HepG2 (cell line): ENCODE results near the gene ZNF416. TPM values are rescaled to one million over a fixed set of nuclear protein-coding genes. Genes with fewer than 3 reads are reported as not detected.

Source experiments
- ATAC-seq: fragments of 200-7000 bp; cut with Tn5 transposase; 3 replicates; pipeline ENCODE4 v1.9.1; 2020; ENCODE audit warnings: mild to moderate bottlenecking, moderate library complexity
- BruUV-seq: library from RNA; stranded (reverse); fragments of 400-500 nt; replicated peaks from 2 replicates; lab custom pipeline; 2021; lab: Mats Ljungman, UMichigan
- CTCF ChIA-PET: fragments of 300-600 bp; formaldehyde crosslinking; extraction: SDS; loops from one replicate; lab custom pipeline; 2021; ENCODE audit warnings: low total read pairs, inconsistent platforms, low intra/inter-chr PET ratio; lab: Yijun Ruan, JAX
- POLR2A ChIA-PET: fragments of 350-600 bp; sonication (Branson Sonifier 250); formaldehyde crosslinking; loops from one replicate; lab custom pipeline; 2020; ENCODE audit warnings: antibody characterized with exemption, inconsistent platforms; lab: Yijun Ruan, JAX
- DNase-seq: peaks from one replicate; pipeline ENCODE4 v3.0.0-alpha.2; 2015; ENCODE audit warnings: low spot score
- FAIRE-seq: peaks from 3 replicates; lab custom pipeline; 2011; peaks lifted over from hg19 to GRCh38; lab: Jason Lieb, UNC
- H2AFZ ChIP-seq: one replicate; pipeline ENCODE4 v1.6.1; 2011; ENCODE audit warnings: low read length, inconsistent platforms
- H3K27ac ChIP-seq: fragments of 300-600 bp; 3 replicates; pipeline ENCODE4 v1.8.0; 2011; ENCODE audit warnings: mixed run types, mild to moderate bottlenecking, mixed read lengths, low read length, inconsistent platforms; ENCODE audit not compliant: insufficient read depth; ENCODE audit errors: extremely low read length
- H3K27me3 ChIP-seq, 2 experiments: fragments of 200-600 bp in 1 of 2; 2 replicates in 1 of 2; 3 replicates in 1 of 2; pipeline versions ENCODE4 v1.6.0 to v1.8.0; 2011; ENCODE audit warnings: low read length in 2 of 2, mild to moderate bottlenecking in 2 of 2, moderate library complexity in 2 of 2, inconsistent platforms in 1 of 2; ENCODE audit not compliant: insufficient read depth in 2 of 2, control insufficient read depth in 1 of 2
- H3K36me3 ChIP-seq, 2 experiments: fragments of 200-600 bp in 1 of 2; replicated peaks in 1 of 2; 2 replicates in 1 of 2; 3 replicates in 1 of 2; pipeline versions ENCODE4 v1.5.1 to v1.8.0; 2011; ENCODE audit warnings: low read length in 2 of 2, inconsistent platforms in 1 of 2; ENCODE audit not compliant: insufficient read depth in 2 of 2, control insufficient read depth in 1 of 2
- H3K4me1 ChIP-seq: 2 replicates; pipeline ENCODE4 v1.5.1; 2012; ENCODE audit warnings: low read length, inconsistent platforms; ENCODE audit not compliant: insufficient read depth
- H3K4me2 ChIP-seq: 2 replicates; pipeline ENCODE4 v1.6.0; 2011; ENCODE audit warnings: low read depth, low read length, inconsistent platforms
- H3K4me3 ChIP-seq, 3 experiments: fragments of 200-600 bp in 1 of 3; sonication (generic), shearing (Covaris generic) in 1 of 3; replicated peaks in 1 of 3; 2 replicates each; pipeline ENCODE4 v1.5.1; 2011 to 2016; ENCODE audit warnings: low read length in 3 of 3, inconsistent platforms in 2 of 3, low read depth in 2 of 3, mild to moderate bottlenecking in 2 of 3, control low read depth in 1 of 3, mixed read lengths in 1 of 3; ENCODE audit not compliant: insufficient read depth in 1 of 3
- H3K79me2 ChIP-seq: one replicate; pipeline ENCODE4 v1.6.1; 2011; ENCODE audit warnings: low read length, inconsistent platforms; ENCODE audit not compliant: insufficient read depth
- H3K9ac ChIP-seq: 2 replicates; pipeline ENCODE4 v1.6.0; 2011; ENCODE audit warnings: mild to moderate bottlenecking, low read depth, low read length, inconsistent platforms; ENCODE audit not compliant: insufficient read depth
- H3K9me3 ChIP-seq: 2 replicates; pipeline ENCODE4 v1.5.1; 2012; ENCODE audit warnings: mild to moderate bottlenecking, low read length
- H4K20me1 ChIP-seq: 2 replicates; pipeline ENCODE4 v1.6.0; 2011; ENCODE audit warnings: inconsistent platforms, mild to moderate bottlenecking, low read length, moderate library complexity; ENCODE audit not compliant: insufficient read depth
- BCL6 ChIP-seq: IDR thresholded peaks from 2 replicates; pipeline ENCODE4 v1.6.1; 2016; ENCODE audit warnings: missing genetic modification reagents, missing compliant biosample characterization
- CHCHD3 ChIP-seq: sonication (generic); formaldehyde crosslinking; IDR thresholded peaks from 2 replicates; pipeline ENCODE4 v1.8.0; 2022; ENCODE audit warnings: mild to moderate bottlenecking, missing genetic modification reagents, moderate library complexity
- DPF2 ChIP-seq: sonication (generic); formaldehyde crosslinking; IDR thresholded peaks from 2 replicates; pipeline ENCODE4 v1.4.0; 2020; ENCODE audit warnings: mild to moderate bottlenecking, low read depth, missing genetic modification reagents, borderline replicate concordance
- ELF1 ChIP-seq: sonication (generic); formaldehyde crosslinking; IDR thresholded peaks from 2 replicates; pipeline ENCODE4 v1.4.0; 2020; ENCODE audit warnings: missing genetic modification reagents
- GABPA ChIP-seq, 2 experiments: IDR thresholded peaks; 2 replicates each; pipeline ENCODE4 v1.6.1; 2011 to 2016; ENCODE audit warnings: low read depth in 2 of 2, low read length in 1 of 2, missing biosample characterization in 1 of 2, missing genetic modification characterization in 1 of 2
- GPN1 ChIP-seq: sonication (generic); formaldehyde crosslinking; IDR thresholded peaks from 2 replicates; pipeline ENCODE4 v1.5.1; 2020; ENCODE audit warnings: missing genetic modification reagents, borderline replicate concordance
- HNRNPL ChIP-seq: fragments of 200-400 bp; formaldehyde crosslinking; IDR thresholded peaks from 2 replicates; pipeline ENCODE4 v1.6.1; 2017; ENCODE audit warnings: mild to moderate bottlenecking, low read depth, low read length
- JUN ChIP-seq: sonication (generic); formaldehyde crosslinking; IDR thresholded peaks from 2 replicates; pipeline ENCODE4 v1.4.0; 2020; ENCODE audit warnings: mild to moderate bottlenecking, missing genetic modification reagents
- MIER2 ChIP-seq: IDR thresholded peaks from 2 replicates; pipeline ENCODE4 v1.6.1; 2016; ENCODE audit warnings: missing biosample characterization, missing genetic modification reagents
- NR0B2 ChIP-seq: sonication (generic); formaldehyde crosslinking; IDR thresholded peaks from 2 replicates; pipeline ENCODE4 v1.4.0; 2020; ENCODE audit warnings: mild to moderate bottlenecking, missing genetic modification reagents
- PRPF4 ChIP-seq: fragments of 200-400 bp; formaldehyde crosslinking; IDR thresholded peaks from 2 replicates; pipeline ENCODE4 v1.6.1; 2016; ENCODE audit warnings: low read length, low read depth; ENCODE audit not compliant: poor library complexity, severe bottlenecking
- SALL2 ChIP-seq: sonication (generic); formaldehyde crosslinking; IDR thresholded peaks from 2 replicates; pipeline ENCODE4 v1.8.1; 2023; ENCODE audit warnings: mild to moderate bottlenecking, missing genetic modification reagents, inconsistent platforms
- SP5 ChIP-seq: IDR thresholded peaks from 2 replicates; pipeline ENCODE4 v1.6.1; 2016; ENCODE audit warnings: low read depth, borderline replicate concordance
- TFE3 ChIP-seq: IDR thresholded peaks from 2 replicates; pipeline ENCODE4 v1.6.1; 2016
- TMF1 ChIP-seq: sonication (generic); formaldehyde crosslinking; IDR thresholded peaks from 2 replicates; pipeline ENCODE4 v1.8.1; 2022; ENCODE audit warnings: low read depth, missing genetic modification reagents
- TP53 ChIP-seq: sonication (generic); formaldehyde crosslinking; conservative IDR thresholded peaks from 2 replicates; pipeline ENCODE4 v1.4.0; 2020; ENCODE audit warnings: missing genetic modification reagents
- ZBTB20 ChIP-seq: sonication (generic); formaldehyde crosslinking; IDR thresholded peaks from 2 replicates; pipeline ENCODE4 v1.8.1; 2023; ENCODE audit warnings: missing genetic modification reagents, low read depth, mild to moderate bottlenecking, borderline replicate concordance
- ZNF138 ChIP-seq: sonication (generic); formaldehyde crosslinking; IDR thresholded peaks from 2 replicates; pipeline ENCODE4 v1.5.0; 2020; ENCODE audit warnings: mild to moderate bottlenecking, low read depth, missing genetic modification reagents
- ZNF232 ChIP-seq: sonication (generic); formaldehyde crosslinking; IDR thresholded peaks from 2 replicates; pipeline ENCODE4 v1.4.0; 2020; ENCODE audit warnings: missing genetic modification reagents, borderline replicate concordance
- ZNF263 ChIP-seq: sonication (generic); formaldehyde crosslinking; IDR thresholded peaks from 2 replicates; pipeline ENCODE4 v1.4.0; 2020; ENCODE audit warnings: missing genetic modification reagents
- ZNF335 ChIP-seq: sonication (generic); formaldehyde crosslinking; IDR thresholded peaks from 2 replicates; pipeline ENCODE4 v1.4.0; 2020; ENCODE audit warnings: missing genetic modification reagents
- ZNF670 ChIP-seq: sonication (generic); formaldehyde crosslinking; IDR thresholded peaks from 2 replicates; pipeline ENCODE4 v1.8.0; 2022; ENCODE audit warnings: mild to moderate bottlenecking, missing genetic modification reagents, borderline replicate concordance
- WGBS: methylation state at CpG from one replicate; pipeline ENCODE4 v1.1.6; 2017; ENCODE audit warnings: low lambda C conversion rate; 5-methylcytosine and 5-hydroxymethylcytosine counted together
- in situ Hi-C: cut with HindIII; loops from 2 replicates; pipeline ENCODE4 v1.10.0; 2017; ENCODE audit warnings: low pct_unique_long_range_greater_than_20kb; ENCODE audit not compliant: extremely low pct_ligation_motif_present
- intact Hi-C: fragments of 100-400 bp; cut with micrococcal nuclease; formaldehyde crosslinking; loops from one replicate; pipeline ENCODE4 v1.10.0; 2022; ENCODE audit not compliant: unreplicated experiment
- polyA plus RNA-seq, 8 experiments: library from polyadenylated mRNA; depleted of rRNA in 3 of 8; stranded (reverse) in 7 of 8; unstranded in 1 of 8; fragments of >200 nt; fragmentation: Illumina TruSeq in 4 of 8; extraction: Trizol in 4 of 8; gene quantifications; 2 replicates each; pipeline versions ENCODE4 v1.2.1 to v1.2.3, GENCODE V29; 2011 to 2016; ENCODE audit warnings: low read depth in 4 of 8, missing spikeins in 1 of 8, mixed read lengths in 1 of 8; ENCODE audit not compliant: insufficient read depth in 1 of 8
- total RNA-seq, 5 experiments: library from RNA; depleted of rRNA; stranded (reverse); fragments of >200 nt; fragmentation: Illumina TruSeq; extraction: Trizol; gene quantifications; 2 replicates each; pipeline ENCODE4 v1.2.3, GENCODE V29; 2016; ENCODE audit warnings: low read depth in 1 of 5
- TF ChIP-seq, protein P1 (sequence below): sonication (generic); formaldehyde crosslinking; IDR thresholded peaks from 2 replicates; pipeline ENCODE4 v1.4.0; 2020; ENCODE audit warnings: missing genetic modification reagents, mild to moderate bottlenecking, borderline replicate concordance

ZNF416 gene
- total and polyA plus RNA-seq, 2 of the 13 experiments (the other 11 are each of a cell fraction or from before 2014, with no cell fraction given), result 1.5 to 5.3 TPM

DNA sequence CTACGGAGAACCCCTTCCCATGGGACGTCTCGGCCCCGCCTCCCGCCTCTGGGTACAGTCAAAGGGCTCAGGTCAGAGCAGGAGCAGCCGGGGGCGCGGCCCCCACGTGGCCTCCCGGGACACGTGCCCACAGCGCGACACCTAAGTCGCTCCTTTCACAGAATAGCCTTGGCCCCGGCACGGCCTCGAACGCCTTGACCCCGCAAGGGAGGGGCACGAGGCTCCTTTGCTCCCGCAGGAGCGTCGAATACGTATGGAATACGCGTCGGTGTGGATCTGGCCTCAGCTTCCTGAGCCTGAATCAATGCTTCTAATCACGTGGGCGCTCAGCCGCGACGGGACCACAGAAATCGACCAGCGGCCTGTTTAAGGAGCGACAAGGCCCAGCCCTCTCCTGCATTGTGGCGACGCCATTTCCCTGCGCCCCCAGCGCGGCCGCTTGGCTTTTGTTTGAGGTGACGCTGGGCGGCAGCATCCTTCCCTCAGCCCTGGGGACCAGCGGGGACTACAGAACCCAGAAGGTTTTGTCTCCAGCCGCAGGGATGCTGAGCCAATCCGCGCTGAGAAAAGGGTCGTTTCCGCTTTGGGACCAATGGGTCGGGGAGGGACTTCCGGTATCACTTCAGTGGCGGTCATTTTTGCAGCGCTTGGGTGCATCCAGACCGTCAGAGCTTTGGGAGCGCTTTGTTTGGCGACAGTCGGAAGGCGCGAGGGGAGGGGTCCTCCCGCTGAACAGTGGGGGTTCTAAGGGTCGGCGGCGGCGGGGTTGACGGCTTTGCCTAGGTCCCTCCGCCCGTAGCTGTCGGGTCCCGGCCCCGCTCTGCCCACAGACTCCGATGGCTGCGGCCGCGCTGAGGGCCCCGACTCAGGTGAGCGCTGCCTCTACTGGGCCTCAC lies 5.1 kb upstream of the ZNF416 start, which contains the start of gene ZIK1:
Gene ZIK1 (plus strand): TSS at position 625 of the 896 bp plus-strand sequence. CDS start 212 bp downstream, at position 837.
- Histone ChIP-seq H3K9me3 (no peaks in the 10 kb centered on the region), H3K4me2 (peak within 1 kb of the TSS; percentile 70), H3K9ac (peak within 1 kb of the TSS; percentile 58)
- TF ChIP-seq SP5 (no peak), ZNF263 (CRISPR knock-in tag) (no peak), ZNF670 (CRISPR knock-in tag) (no peak), ELF1 (CRISPR knock-in tag) (peak; percentile 38; the same call in 1 of the 2 replicates), SALL2 (CRISPR knock-in tag) (no peak), NR0B2 (CRISPR knock-in tag) (no peak), ZNF138 (CRISPR knock-in tag) (no peak), HNRNPL (no peak), JUN (CRISPR knock-in tag) (no peak), ZBTB20 (CRISPR knock-in tag) (no peak), MIER2 (CRISPR knock-in tag) (no peak), BCL6 (no peak), ZNF335 (CRISPR knock-in tag) (no peak), TP53 (CRISPR knock-in tag) (no peak), PRPF4 (no peak), GABPA (IDR thresholded peaks at IDR 0.05; ENCODE audit: low read depth, low read length) (peak; percentile 92), GABPA (CRISPR knock-in tag; IDR thresholded peaks at IDR 0.05; ENCODE audit: low read depth) (peak; percentile 96), DPF2 (CRISPR knock-in tag) (no peak), ZNF232 (CRISPR knock-in tag) (no peak), GPN1 (CRISPR knock-in tag) (no peak), CHCHD3 (CRISPR knock-in tag) (no peak), TFE3 (no peak), TMF1 (no peak)
- TF ChIP-seq, protein P1, sequence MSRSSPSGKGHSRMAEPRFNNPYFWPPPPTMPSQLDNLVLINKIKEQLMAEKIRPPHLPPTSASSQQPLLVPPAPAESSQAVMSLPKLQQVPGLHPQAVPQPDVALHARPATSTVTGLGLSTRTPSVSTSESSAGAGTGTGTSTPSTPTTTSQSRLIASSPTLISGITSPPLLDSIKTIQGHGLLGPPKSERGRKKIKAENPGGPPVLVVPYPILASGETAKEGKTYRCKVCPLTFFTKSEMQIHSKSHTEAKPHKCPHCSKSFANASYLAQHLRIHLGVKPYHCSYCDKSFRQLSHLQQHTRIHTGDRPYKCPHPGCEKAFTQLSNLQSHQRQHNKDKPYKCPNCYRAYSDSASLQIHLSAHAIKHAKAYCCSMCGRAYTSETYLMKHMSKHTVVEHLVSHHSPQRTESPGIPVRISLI (CRISPR knock-in tag), result no peak

More for the DNA sequence above, 5.1 kb upstream of the ZNF416 start, which contains the start of gene ZIK1:
- CTCF ChIA-PET, result no interaction called here
- ATAC-seq (peak; percentile 90), DNase-seq (peak; percentile 83), FAIRE-seq (peak; percentile 37)
- POLR2A ChIA-PET, result no interaction called here
- WGBS, result 75% methylated on average over 15 of the region's 76 CpGs
- no peak within 1 kb of the TSS for H3K27ac ChIP-seq
- peaks cover 14% of the 10 kb centered on the region for H3K4me1 ChIP-seq
- H3K36me3 ChIP-seq, result peaks cover 0 to 1% of the 10 kb centered on the region in 2 experiments; a peak in 1 of 5 replicates
- H2AFZ ChIP-seq, result no peak within 1 kb of the TSS
- BruUV-seq, result no TSS peak
- intact Hi-C loops, result no loop called here
- peak within 1 kb of the TSS; percentile 61 to 71 (median 65) for H3K4me3 ChIP-seq
- H3K27me3 ChIP-seq, result no peaks in the 10 kb centered on the region; a peak in 1 of 5 replicates
- in situ Hi-C loops, result no loop called here
- no peaks in the 10 kb centered on the region for H4K20me1 ChIP-seq
- H3K79me2 ChIP-seq, result no peaks in the 10 kb centered on the region
